OCI-LY7 (cell line): ENCODE measurements around the gene TGM5.

Source experiments
- EZH2phosphoT487 ChIP-seq: fragments of 200-600 bp; sonication (generic); IDR thresholded peaks from 2 replicates; pipeline ENCODE4 v1.6.1; 2018; ENCODE audit warnings: low read depth, borderline replicate concordance, mild to moderate bottlenecking, mixed run types, antibody characterized with exemption, low read length, moderate library complexity, mixed read lengths
- TF ChIP-seq, protein P1 (sequence below): fragments of 200-600 bp; sonication (generic); conservative IDR thresholded peaks from 2 replicates; pipeline ENCODE4 v1.5.1; 2014; ENCODE audit warnings: mild to moderate bottlenecking, antibody characterized with exemption, low read length, moderate library complexity, mixed read lengths

DNA sequence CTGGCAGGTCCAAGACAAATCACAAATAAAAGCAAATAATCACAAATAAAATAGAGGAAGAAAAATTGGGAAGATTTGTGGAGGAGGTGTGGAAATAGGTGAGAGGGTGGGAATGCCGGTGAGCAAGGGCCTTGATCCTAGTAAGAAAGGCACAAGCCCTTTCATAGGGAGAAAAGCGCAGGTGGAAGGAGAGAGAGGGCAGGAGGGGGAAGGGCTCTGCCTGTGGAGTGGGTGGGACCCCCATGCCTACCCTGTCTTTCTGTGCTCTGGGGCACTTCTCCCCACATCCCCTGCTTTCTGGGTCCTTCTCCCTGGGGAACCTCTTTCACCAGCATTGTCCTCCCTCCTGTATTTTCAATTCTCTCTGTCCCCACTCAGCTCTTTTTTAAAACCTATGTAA, 711 bp upstream of the TGM5 start:
- TF ChIP-seq, protein P1, sequence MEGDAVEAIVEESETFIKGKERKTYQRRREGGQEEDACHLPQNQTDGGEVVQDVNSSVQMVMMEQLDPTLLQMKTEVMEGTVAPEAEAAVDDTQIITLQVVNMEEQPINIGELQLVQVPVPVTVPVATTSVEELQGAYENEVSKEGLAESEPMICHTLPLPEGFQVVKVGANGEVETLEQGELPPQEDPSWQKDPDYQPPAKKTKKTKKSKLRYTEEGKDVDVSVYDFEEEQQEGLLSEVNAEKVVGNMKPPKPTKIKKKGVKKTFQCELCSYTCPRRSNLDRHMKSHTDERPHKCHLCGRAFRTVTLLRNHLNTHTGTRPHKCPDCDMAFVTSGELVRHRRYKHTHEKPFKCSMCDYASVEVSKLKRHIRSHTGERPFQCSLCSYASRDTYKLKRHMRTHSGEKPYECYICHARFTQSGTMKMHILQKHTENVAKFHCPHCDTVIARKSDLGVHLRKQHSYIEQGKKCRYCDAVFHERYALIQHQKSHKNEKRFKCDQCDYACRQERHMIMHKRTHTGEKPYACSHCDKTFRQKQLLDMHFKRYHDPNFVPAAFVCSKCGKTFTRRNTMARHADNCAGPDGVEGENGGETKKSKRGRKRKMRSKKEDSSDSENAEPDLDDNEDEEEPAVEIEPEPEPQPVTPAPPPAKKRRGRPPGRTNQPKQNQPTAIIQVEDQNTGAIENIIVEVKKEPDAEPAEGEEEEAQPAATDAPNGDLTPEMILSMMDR, result no peak
- no peak for TF ChIP-seq EZH2phosphoT487
